Right lobe of liver (tissue), 4 donors: ENCODE results near the gene CAMK2B.

Experiments
- POLR2A ChIP-seq: fragments of 450-650 bp; IDR thresholded peaks from one replicate; pipeline ENCODE4 v1.6.1; 2017; ENCODE audit warnings: antibody characterized with exemption, mild to moderate bottlenecking
- TF ChIP-seq, protein P1 (sequence below), 4 donors: fragments of 200-600 bp in 3 of 4; fragments of 450-650 bp in 1 of 4; IDR thresholded peaks; one replicate each; pipeline versions ENCODE4 v1.5.1 to v1.8.0; 2016 to 2022; ENCODE audit warnings: antibody characterized with exemption in 4 of 4, mild to moderate bottlenecking in 2 of 4
- donor health status: DM: no; HTN: no; CAD: no.
- donor health status: DM: no; HTN: no; CAD: no.
- donor health status: DM: no; HTN: yes; CAD: no.

DNA sequence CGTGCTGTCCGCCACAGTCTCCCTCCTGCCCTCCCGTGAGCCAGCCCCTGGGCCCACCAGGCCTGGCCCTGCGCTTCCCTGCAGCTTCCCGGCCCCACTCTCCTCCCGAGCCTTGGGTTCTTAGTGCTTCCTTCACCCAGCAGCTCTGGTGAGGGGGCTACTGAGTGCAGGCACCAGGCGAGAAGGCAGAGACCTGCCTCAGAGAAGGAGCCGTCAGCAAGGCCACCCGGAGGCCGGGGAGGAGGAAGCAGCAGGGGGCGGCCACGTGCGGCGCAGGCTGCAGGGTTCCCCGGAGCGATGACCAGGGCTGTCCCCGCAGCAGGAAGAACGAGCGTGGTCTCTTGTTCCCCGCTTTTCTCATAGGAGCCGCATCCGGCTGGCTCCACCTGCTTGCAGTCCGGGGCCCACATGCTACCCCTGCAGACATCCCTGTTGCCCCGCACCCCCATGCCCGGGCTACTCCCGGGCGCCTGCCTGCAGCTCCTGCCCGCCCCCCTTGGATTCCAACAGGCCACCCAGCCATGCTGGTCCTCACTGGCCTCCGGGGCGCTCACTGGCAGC lies 104.1 kb downstream of the CAMK2B start:
- TF ChIP-seq POLR2A: no peak
- TF ChIP-seq, protein P1, sequence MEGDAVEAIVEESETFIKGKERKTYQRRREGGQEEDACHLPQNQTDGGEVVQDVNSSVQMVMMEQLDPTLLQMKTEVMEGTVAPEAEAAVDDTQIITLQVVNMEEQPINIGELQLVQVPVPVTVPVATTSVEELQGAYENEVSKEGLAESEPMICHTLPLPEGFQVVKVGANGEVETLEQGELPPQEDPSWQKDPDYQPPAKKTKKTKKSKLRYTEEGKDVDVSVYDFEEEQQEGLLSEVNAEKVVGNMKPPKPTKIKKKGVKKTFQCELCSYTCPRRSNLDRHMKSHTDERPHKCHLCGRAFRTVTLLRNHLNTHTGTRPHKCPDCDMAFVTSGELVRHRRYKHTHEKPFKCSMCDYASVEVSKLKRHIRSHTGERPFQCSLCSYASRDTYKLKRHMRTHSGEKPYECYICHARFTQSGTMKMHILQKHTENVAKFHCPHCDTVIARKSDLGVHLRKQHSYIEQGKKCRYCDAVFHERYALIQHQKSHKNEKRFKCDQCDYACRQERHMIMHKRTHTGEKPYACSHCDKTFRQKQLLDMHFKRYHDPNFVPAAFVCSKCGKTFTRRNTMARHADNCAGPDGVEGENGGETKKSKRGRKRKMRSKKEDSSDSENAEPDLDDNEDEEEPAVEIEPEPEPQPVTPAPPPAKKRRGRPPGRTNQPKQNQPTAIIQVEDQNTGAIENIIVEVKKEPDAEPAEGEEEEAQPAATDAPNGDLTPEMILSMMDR (IDR thresholded peaks at IDR 0.05): no peak
